Stimulated activated CD4-positive, alpha-beta T cell treated with anti-CD3 and anti-CD28 coated beads, Interleukin-2, amount 100 ng/mL, for 4 hours (primary cell): Measurements from ENCODE around the gene PHC2.

ENCODE experiments used
- DNase-seq: peaks from one replicate; pipeline ENCODE4 v3.0.0-alpha.2; 2020; ENCODE audit warnings: low read depth

The PHC2 gene

GRCh38 chr1:33391343-33392078 is 39.4 kb downstream of the PHC2 start:
- DNase-seq: no peak

- no peak for DNase-seq
Observed at GRCh38 chr1:33390542-33390941, 40.4 kb downstream of the PHC2 start.

GRCh38 chr1:33388805-33389771 is 41.8 kb downstream of the PHC2 start:
- DNase-seq: no peak

- no peak for DNase-seq
Observed at GRCh38 chr1:33387625-33388024, 43.3 kb downstream of the PHC2 start.

- no peak for DNase-seq
Observed at GRCh38 chr1:33385251-33385650, 45.6 kb downstream of the PHC2 start.

- no peak for DNase-seq
Observed at GRCh38 chr1:33384040-33384812, 46.7 kb downstream of the PHC2 start.

- no peak for DNase-seq
Observed at GRCh38 chr1:33383489-33383888, 47.4 kb downstream of the PHC2 start.

GRCh38 chr1:33382661-33383415 is 48.1 kb downstream of the PHC2 start:
- DNase-seq: no peak

GRCh38 chr1:33381977-33382376 is 48.9 kb downstream of the PHC2 start:
- no peak for DNase-seq

GRCh38 chr1:33380811-33381210 is 50.1 kb downstream of the PHC2 start:
- DNase-seq: no peak

- no peak for DNase-seq
Observed at GRCh38 chr1:33379631-33380354, 51.1 kb downstream of the PHC2 start.

- DNase-seq: no peak
Observed at GRCh38 chr1:33378976-33379375, 51.9 kb downstream of the PHC2 start.

- no peak for DNase-seq
Observed at GRCh38 chr1:33378524-33378923, 52.4 kb downstream of the PHC2 start.

GRCh38 chr1:33377756-33378155 is 53.1 kb downstream of the PHC2 start:
- DNase-seq: no peak

GRCh38 chr1:33377013-33377412 is 53.9 kb downstream of the PHC2 start:
- no peak for DNase-seq

- no peak for DNase-seq
Observed at GRCh38 chr1:33375316-33375715, 55.6 kb downstream of the PHC2 start.

GRCh38 chr1:33374336-33375105 is 56.4 kb downstream of the PHC2 start:
- no peak for DNase-seq

GRCh38 chr1:33373606-33374005 is 57.3 kb downstream of the PHC2 start:
- no peak for DNase-seq

GRCh38 chr1:33372677-33373076 is 58.2 kb downstream of the PHC2 start:
- DNase-seq: no peak

- DNase-seq: no peak
Observed at GRCh38 chr1:33372162-33372561, 58.7 kb downstream of the PHC2 start.
